HG03571 (cell line): Measurements from ENCODE around the gene VPS8.
"Not testable (repeated sequence)": the region's sequence is repeated elsewhere in the genome, so short reads cannot be mapped to it uniquely, and the experiment has no call there.

ENCODE experiments used
- ATAC-seq: cut with Tn5 transposase; IDR thresholded peaks from one replicate; pipeline ENCODE4 v1.9.1; 2021; ENCODE audit not compliant: unreplicated experiment

VPS8 gene

DNA sequence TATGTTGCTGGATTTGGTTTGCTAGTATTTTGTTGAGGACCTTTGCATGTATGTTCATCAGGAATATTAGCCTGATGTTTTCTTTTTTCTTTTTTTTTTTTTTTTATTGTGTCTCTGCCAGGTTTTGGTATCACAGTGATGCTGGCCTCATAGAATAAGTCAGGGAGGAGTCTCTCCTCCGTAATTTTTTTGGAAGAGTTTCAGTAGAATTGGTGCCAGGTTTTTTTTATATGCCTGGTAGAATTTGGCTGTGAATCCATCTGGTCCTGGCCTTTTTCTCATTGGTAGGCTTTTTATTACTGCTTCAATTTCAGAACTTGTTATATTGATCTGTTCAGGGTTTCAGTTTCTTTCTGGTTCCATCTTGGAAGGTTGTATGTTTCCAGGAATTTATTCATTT lies 165.8 kb downstream of the VPS8 start:
- ATAC-seq = no peak

DNA sequence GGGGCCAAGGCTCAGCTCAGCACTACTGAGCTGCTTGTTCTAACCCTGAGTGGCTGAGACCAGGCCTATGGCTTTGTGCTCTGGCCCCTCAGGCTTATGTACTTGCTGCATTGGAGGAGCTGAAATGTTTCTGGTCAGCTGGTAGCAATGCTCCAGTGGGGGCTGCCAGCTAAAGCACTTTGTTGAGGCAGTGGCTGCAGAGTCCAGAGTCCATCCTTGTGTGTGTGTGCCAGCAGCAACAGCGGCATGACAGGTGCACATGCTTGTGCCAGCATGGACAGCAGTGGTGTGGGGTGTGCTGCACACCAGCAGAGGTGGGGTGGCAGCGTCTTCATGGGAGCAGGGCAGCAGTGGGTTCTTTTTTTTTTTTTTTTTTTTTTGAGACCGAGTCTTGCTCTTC lies 169.1 kb downstream of the VPS8 start:
- no peak for ATAC-seq

DNA sequence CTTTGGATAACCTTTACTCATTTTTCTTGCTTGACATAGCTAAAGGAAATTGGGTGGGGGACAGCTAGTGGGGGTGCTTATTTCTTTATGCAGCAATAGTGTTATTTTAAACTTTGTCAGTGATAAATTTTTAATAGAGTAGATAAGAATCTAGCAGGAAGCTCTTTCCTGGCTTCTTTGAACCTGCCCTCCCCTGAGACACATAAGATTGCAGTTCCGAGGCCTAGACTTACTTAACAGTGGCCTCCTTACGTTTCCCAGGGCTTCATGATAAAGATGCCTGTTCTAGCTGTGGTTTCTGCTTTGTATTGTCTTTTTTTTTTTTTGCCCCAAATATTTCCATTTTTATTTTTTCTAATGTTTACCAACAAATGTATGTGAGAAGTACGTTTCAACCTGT lies 170.1 kb downstream of the VPS8 start:
- no peak for ATAC-seq

DNA sequence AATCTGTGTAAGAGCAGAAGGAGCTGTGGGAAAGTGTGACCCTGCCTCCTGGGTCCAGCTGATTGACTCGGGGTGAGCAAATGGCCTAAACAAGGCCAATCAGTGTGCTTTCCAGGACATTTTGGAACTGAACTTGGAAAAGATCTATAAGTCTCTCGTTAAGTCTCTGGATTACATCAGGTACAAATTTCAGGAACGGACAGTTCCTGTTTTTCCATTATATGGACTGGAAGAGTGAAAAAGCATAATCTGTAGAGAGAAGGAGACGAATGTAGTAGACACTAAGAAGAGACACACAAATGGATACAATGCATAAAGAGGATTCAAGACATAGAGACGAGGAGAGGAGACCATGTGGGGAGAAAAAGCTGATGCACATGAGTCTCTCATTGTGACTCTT lies 173.6 kb downstream of the VPS8 start:
- ATAC-seq = no peak

DNA sequence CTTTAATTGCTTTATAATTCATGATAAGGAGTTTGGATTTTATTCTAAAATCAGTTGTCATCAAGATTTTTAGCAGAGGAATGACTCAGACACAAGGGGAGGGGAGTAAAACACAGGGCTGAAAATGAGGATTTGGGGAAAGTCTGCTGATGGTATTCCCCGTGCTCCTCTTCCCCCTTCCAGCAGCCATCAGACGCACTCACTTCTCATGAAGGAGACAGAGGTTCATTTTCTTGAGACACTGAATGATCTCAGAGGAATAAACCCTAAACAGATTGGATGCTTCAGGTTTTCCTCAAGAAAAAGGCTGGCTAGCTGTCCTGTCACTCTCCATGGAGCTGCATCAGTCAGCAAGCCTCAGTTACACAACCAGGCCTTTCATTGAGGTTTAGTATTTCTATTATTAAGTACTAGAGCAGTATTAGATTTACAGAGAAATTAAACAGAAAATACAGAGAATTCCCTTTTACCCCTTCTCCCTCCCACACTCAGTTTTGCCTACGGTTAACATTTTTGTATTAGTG lies 174.5 kb downstream of the VPS8 start:
- ATAC-seq = no peak

DNA sequence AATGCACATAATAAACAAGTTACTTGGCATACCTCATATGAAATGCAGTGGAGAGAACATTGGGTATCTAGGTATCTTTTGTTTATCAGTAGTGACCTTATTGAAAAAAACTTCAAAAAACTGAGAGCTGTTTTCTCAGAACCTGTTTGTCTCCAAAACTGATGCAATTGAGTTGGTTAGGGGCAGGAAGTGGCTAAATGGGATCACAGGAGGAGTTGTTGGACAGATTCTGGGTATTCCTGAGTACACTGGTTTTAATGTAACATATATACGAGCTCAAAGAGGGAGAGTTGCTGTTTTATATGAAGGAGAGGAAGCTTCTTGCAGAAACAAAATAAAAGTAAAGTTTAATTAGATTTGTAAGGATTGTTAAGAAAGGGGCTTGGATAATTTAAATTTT lies 181.4 kb downstream of the VPS8 start:
- ATAC-seq = no peak

DNA sequence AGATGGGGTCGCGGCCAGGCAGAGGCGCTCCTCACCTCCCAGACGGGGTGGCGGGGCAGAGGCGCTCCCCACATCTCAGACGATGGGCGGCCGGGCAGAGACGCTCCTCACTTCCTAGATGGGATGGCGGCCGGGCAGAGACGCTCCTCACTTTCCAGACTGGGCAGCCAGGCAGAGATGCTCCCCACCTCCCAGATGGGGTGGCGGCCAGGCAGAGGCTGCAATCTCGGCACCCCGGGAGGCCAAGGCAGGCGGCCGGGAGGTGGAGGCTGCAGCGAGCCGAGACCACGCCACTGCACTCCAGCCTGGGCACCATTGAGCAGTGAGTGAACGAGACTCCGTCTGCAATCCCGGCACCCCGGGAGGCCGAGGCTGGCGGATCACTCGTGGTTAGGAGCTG lies 191.9 kb downstream of the VPS8 start:
- ATAC-seq = not testable (repeated sequence)

DNA sequence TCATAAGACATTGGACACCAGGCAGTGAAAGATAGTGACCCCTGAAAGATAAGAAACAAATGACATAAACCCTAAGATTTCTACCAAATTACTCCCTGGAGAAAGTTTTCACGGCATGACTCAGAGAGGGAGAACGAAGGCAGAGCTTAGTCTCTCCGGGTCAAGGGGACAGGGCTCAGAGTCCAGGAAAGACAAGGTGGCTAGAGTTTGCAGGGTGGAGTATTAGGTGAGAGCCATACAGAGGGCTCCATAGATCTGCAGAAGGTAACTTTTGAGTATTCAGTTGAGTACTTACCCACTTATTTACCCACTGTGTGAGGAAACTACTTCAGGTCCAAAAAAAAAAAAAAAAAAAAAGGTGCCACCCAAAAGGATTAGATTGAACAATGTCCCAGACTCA lies 197.7 kb downstream of the VPS8 start:
- ATAC-seq = no peak

DNA sequence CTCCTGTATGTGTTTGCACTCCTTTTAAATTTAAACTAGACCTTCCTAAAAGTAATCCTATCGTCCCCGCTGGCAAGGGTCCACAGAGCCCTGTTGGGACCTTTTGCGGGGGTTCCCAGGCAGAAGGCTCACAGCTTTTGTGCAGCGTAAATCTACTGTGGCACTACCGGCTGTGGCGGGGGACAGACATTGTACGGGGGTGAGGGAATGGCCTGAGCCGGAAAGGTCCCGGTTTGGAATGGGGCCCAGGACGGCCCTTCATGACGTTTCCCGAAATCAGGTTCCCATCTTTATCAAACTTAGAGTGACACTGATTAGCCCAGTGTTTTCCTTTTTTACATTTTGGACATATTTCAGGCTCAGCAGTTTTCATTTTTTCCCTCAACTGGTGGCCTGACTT lies 205.6 kb downstream of the VPS8 start:
- ATAC-seq = not testable (repeated sequence)

DNA sequence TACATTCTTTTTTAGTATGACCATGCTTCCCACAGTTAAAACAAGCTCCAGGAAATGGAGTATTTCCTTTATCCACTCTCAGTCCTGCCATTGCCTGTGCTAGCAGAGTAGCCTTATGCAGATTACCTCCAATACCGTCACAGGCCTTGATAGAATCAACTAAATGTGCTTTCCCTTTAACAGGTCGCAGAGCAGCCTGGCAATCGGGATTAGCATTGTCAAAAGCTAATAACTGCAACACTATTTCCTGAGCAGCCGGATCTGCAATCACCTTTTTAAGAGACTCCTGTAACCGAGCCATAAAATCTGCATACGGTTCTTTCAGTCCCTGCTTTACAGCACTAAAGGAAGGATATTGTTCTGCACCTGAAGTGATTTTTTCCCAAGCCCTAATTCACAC lies 206.0 kb downstream of the VPS8 start:
- not testable (repeated sequence) for ATAC-seq

DNA sequence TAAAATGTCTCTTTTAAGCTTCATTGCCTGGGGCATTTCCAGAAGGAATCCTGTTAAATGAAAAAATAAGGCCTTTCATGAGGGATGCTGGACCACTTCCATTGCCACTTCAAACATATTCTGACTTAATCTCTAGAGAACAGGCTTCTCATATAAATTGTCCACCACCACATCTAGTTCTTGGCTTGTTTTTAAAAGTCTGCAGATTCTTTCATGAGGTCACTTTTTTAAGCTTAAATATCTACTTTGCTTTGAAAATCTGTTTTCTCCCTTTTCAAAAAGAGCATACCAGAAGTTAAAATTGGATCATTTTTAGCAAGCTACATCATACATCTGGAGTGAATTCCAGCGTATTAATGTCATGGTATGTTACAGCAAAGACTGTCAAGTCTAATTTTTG lies 209.3 kb downstream of the VPS8 start:
- ATAC-seq = no peak

DNA sequence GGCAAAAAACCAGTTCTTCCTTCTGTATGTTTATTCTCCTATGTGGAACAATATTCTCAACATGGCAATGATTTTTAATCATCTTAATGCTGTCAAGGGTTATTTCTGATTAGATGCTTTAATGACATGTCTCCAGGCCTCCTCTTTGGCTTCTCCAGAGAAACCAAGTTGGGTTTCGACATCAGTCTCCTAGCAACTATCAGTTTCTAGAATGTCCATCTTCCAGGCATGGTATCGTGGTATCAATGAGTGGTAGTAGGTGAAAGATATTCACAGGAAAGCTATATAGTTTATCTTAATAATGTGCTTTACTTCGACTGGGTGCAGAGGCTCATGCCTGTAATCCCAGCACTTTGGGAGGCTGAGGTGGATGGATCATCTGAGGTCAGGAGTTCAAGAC lies 212.4 kb downstream of the VPS8 start:
- ATAC-seq = no peak

DNA sequence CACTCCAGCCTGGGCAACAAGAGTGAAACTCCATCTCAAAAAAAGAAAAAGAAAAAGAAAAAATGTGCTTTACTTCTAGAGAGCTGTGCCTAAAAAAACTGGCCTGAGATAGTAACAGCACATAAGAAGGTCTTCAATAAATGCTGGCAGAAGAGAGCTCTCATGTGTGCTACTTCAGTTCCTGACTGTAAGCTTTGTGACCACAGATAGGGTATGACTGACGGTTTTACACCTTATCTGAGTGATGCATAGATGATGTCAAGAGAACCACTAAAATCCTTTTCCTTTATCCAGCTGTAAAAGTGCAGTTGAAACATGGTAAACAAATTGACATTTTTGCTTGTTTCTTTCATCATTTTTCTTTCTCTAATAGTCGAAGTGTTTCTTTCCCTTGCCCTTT lies 213.0 kb downstream of the VPS8 start:
- no peak for ATAC-seq

DNA sequence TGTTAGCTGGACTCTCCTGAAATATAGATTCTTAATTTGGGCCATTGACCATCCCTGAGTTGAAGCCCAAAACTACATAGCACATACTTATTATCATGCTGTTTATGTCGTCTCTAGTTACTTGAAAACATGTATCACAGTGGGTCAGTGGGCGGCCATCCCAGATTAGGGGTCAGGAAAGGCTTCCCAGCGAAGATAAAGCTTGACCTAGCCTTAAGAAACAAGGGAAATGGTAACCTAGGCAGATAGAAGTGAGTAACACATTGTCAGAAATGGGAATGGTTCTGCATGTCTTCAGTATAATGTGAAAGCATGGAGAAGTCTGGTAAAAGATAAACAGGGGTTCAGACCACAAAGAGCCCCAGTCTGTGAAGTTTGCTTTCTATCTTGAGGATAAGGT lies 216.2 kb downstream of the VPS8 start:
- ATAC-seq = no peak

DNA sequence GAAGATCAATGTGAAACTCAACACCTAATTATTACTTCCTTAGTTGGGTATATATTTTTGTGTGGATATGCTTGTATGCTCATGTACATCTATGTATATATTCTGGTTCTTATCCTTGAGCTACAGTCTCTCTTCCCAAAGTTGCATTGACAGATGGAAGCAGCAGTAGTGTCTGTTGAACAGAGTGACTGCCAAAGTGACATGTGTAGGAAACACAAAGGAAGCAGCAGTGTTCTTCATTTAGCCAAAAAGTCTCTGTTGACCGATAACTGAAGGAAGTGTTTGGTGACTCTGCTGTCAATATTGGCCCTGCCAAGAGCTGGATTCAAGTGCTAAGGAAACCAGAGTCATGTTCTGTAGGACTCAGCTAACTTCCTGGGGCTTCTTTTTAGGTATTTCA lies 217.1 kb downstream of the VPS8 start:
- no peak for ATAC-seq

DNA sequence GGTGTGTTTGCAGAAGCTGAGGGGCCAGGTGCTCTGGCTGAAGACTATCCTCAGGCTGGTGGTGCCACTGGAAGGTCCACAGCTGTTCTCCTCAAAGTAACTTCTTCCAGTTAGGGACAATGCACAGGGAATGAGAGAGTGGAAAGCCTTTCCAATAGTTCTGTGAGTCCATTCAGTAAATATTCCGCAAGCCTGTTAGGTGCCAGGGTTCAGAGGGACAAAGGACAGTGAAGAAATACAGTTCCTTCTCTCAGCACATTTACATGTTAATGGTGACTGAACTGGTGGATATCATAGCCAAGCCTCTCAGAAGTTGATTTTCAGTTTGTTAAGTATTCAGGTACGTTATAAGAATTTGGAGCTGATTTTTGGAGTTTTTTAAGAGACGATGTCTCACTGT lies 218.4 kb downstream of the VPS8 start:
- ATAC-seq = no peak

DNA sequence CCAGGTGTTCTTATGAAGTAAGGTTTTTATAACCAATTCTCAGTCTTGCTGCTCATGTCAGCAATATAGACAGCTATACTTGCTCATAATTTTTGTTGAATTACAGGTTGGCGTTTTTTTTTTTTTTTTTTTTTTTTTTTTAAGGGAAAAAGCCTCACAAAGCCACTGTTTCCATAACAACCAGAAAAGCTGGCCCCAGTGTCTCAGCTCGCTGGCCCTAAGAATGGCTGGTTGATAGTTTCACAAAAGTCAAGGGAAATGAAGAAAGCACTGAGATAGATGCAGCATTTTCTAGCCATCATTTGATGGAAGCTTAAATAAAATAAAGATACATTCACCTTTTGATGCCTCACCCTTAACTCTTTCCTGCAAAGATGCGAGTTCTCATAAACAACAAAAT lies 219.0 kb downstream of the VPS8 start:
- ATAC-seq = no peak

DNA sequence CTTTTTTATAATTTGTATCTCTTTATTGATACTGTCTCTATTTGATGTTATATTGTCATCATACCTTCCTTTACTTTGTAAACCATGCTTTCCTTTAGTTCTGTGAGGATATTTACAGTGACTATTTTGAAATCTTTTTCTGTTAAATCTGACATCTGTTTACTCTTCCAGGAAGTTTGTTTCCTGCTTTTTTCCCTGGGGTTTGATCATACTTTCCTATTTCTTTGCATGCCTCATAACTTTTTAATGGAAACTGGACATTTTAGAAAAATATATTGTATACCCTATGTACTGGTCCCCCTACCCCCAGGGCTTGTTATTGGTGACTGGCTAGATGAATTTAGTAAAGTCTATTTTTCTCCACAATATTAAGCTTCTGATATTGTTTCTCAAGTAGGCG lies 225.8 kb downstream of the VPS8 start:
- ATAC-seq = no peak

DNA sequence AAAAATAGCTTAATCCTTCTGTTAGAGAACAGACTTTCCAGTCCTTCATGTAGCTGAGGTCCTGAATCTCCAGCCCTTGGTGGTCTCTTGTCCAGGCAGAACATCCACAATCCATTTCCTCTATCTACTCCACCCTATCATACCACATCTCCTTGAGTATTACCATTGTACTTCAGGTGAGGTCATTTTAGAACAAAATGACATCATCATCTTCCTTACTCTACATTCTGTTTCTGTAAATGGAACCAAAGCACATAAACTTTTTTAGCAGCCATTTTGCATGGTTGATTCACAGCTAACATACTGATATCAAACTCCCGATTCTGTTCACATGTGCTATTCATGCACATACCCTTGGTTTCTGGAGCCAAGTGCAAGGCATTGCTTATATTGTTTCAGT lies 228.5 kb downstream of the VPS8 start:
- ATAC-seq = no peak

DNA sequence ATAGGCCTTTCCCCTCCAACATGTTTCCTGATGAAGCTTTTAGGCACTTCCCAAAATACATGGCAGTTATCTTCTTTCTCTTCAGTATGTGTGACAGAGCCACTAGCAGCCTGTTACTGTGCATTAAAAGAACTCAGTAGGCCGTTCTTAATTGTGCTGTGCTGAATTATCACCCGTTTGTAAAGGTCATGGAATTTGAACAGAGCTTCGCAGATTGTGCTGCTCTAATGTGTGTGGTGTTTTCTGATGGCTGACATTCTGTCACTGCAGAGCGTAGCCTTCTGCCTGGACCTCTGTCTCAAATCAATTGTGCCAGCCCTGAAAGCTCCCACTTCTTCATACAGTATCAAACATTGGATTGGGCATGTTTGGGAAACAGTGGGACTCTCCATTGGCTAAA lies 229.6 kb downstream of the VPS8 start:
- no peak for ATAC-seq

DNA sequence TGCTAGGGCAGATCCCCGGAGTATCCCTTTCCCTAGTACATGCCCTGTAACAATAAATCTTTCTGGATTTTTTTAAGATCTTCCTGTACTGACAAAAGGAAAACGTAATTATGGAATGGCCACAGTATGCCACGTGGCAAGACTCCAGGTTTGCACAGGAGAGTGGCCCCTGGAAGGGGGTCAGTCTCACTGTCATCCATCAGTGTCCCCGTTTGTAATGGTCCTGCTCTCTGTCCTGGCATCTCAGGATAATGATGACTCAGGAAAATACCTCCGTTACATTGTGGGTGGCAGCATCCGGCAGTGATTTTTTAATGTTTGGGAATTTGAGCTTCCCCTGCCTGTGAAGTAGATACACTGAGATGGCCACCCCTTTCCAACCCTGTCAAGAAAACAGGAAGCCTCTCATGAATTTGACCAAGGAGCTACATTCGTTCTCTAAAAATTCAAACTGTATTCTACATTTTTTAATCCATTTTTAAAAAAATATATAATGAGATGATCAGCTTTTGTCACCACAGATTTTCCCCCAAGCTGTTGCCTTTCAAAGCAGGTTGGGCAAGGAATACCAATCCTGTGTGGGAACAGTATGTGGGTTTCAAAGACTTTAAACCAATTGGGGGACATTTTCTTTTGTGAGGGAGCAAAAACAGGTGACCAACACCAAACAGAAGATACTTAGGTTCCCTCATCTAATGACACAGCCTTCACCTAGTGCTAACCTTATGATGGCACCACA lies 230.5 kb downstream of the VPS8 start:
- ATAC-seq = no peak

DNA sequence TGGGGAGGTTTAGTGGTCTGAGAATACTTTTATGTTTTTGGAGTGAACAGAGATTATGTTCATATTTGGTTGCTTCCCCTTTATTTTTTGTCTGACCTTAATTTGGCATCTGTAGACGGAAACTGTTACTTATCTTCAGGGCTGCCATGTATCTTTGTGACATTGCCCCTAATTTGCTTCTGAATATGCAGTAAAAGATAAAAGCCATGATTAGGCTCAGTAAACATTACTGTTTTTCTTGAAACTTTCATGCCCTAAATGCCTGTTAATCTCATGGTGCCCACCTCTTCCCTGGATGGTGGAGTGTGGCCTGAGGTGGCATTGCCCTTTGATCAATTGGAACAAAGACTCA lies 234.2 kb downstream of the VPS8 start:
- no peak for ATAC-seq

DNA sequence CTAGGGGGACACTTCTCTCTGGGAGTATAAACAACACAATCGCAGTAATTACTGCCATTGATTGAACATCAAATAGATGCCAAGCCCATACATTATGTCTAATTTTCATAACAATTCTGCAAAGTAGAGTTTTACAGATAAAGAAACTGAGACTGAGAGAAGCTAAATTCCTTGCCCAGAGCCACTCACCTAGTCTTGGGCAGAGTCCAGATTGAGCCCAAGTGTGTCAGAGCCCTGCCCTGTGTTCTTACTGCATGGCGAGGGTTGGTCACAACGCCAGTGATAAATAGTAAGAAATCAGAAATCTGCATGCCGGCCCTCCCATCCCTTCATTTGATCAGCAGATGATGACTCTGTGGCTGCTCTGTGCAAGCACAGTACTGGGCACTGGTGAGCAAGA lies 234.6 kb downstream of the VPS8 start:
- ATAC-seq = no peak
